GF-D8 (cell line): Measurements from ENCODE around the gene HYCC1.
"Not testable (repeated sequence)": the region's sequence is repeated elsewhere in the genome, so short reads cannot be mapped to it uniquely, and the experiment has no call there.

Experiments used
- DNase-seq: peaks from one replicate; lab custom pipeline; 2025; lab: John Stamatoyannopoulos, UW

The HYCC1 gene

DNA sequence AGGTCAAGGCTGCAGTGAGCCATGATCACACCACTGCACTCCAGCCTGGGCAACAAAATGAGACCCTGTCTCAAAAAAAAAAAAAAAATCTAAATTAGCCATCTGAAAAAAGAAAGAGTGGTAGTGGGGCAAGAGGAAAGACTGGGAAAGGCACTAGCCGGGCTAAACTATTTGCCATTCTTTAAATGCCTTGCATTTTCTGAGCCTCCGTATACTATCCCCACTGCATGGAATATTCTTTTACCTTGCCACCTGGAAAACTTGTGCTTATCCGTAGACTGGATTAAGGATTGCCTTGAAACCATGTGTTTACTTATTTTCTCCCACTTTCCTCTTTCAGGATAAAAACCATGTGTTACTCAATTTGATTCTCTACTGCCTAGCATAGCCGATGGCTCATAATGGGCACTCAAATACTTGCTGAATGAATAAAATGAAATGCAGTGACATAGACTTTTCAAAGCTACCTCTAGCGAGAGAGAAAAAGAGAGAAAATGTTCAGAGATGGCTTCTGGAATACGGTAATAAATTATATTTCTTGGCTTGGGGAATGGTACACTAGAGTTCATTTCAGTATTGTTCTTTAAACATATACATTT, 30.6 kb downstream of the HYCC1 start:
- DNase-seq: no peak

- DNase-seq: no peak
These were observed 33.5 kb downstream of the HYCC1 start for GRCh38 chr7:22980422-22980821.

GRCh38 chr7:22979861-22980260, 34.1 kb downstream of the HYCC1 start:
- DNase-seq: no peak

DNA sequence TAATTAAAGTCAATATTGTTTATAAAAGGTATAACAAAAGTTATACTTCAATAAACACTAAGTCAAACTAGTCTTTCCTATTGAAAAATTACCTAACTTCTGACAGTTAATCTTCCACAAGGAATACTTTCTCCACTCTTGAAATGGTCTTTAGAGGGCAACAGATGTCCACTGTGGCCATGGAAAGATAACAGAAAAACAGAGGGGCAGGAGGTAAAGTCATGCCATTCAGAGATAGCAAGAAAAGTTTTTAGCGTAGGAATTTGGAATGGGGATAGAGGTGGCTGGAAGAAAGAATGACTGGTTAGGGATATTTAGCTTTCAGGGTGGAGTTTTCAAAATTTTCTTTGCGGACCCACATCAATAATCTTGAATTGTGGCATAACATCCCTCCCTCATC, 34.7 kb downstream of the HYCC1 start:
- no peak for DNase-seq

GRCh38 chr7:22974636-22975035, 39.3 kb downstream of the HYCC1 start:
- not testable (repeated sequence) for DNase-seq

DNA sequence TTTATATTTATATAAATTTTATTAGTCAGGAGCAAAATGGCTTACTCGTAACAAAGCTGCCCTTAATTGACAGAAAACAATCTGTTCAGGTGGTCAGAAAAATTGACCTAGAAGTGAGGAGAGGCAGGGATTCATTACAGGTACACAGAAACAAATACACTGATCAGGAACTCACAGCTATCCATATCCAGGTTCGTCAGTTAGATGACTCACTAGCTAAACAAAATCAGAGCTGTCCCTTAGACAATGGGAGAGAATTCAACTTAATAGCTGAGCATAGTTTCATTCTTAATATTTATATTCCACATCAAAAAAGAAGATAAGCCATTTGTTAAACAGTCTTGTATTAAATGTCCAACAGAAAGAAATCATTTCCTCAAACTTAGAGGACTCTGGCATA, 41.7 kb downstream of the HYCC1 start:
- DNase-seq: no peak

DNA sequence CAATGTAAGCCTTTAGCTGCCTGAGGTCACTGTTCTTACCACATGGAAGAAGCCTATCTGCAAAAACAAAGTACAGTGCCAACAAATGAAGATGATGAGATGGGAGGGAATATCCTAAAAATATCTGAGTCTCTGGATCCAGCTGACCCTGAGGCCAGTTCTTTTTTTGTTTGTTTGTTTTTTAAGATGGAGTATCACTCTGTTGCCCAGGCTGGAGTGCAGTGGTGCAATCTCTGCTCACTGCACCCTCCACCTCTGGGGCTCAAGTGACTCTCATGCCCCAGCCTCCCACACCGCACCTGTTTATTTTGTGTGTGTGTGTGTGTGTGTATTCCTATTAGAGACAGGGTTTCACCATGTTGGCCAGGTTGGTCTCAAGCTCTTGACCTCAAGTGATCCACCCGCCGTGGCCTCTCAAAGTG, 44.9 kb downstream of the HYCC1 start:
- DNase-seq: no peak
